Activated T-cell treated with anti-CD3 and anti-CD28 coated beads for 1 hour (primary cell): ENCODE measurements around the gene C1orf210.

Experiments
- DNase-seq: peaks from one replicate; pipeline ENCODE4 v3.0.0-alpha.2; 2020; ENCODE audit warnings: low read depth

C1orf210 gene

DNA sequence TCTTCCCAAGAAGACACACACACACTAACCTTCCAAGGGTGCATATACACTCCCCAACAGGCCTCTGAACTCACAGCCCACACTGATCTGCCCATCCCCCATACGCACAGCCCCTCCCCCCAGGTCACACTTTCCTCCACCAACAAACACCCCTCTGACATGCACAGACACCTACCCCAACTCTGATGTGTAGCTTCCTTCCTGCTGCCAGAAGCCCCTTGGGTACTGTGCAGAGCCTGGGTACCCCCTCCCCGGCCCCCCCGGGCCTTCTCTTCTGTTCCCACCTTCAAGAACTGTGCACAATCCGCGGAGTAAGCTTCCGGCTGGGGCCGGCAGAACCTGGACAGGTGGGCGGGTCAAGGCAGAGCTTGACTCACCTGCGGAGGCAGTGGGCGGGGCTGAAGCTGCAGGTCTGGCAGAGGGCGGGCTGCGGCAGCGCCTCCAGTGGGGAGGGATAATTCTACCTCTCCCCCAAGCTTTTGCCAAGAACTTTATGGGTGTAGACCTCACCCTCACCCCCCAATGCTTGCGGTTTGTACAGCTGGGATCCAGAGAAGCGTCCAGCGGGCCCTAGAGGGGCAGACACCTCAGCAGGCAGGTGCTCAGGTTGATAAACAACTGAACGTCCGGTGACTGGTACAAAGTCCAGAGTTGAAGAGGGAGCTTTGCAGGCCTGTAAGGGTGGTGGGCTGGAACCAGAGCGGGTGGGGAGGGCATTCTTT lies at the start of gene C1orf210:
TSS of gene C1orf210 (minus strand) at position 313 of the 722 bp plus-strand sequence. CDS start 2,311 bp downstream, outside the sequence.
- no peak for DNase-seq

DNA sequence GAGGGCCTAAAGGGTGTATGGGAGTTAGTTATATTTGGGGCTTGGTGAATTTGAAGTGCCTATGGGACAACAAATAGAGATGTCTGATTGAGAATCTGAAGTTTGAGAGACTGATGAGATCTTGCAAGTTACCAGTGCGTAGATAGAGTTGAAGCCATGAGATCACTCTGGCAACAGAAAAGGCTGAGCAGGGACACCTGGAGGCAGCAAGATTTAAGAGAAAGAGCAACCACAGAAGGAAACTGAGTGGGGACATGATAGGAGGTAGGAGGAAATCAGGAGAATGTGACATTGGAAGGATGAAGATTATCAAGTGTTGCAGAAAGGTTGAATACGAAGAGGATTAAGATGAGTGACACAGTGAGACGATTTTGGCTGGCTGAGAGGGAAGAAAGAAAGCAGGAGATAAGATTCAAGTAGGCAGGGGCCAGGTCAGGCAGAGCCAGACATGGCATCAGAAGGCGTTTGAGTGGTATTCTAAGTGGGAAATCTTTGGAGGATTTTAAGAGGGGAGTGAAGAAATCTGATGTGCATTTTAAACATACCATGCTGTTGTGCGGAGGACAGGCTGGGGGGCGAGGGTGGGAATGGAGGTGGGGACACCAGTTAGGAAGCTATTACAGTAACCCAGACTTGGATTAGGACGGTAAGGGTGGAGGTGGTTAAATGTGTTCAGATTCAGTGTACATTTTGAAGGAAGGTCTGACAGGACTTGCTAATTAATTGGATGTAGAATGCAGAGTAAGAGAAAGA lies 49.2 kb upstream of the C1orf210 start:
- no peak for DNase-seq

GRCh38 chr1:43331688-43332087 lies 46.3 kb upstream of the C1orf210 start:
- no peak for DNase-seq

- no peak for DNase-seq
Observed at GRCh38 chr1:43329995-43330751, 44.8 kb upstream of the C1orf210 start.

GRCh38 chr1:43327549-43328292 lies 42.3 kb upstream of the C1orf210 start:
- no peak for DNase-seq

DNA sequence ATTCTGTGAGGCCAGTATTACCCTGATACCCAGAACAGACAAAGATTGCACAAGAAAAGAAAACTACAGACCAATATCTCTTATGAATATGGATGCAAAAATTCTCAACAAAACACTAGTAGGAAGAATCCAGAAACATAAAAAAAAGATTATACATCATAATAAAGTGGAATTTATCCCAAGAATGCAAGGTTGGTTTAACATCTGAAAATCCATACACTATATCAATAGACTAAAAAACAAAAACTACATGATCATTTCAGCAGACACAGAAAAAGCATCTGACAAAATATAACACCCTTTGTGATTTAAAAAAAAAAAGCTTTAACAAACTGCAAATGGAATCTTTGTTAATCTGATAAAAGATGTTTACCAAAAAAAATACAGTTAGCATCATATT lies 40.0 kb upstream of the C1orf210 start:
- DNase-seq = no peak

DNA sequence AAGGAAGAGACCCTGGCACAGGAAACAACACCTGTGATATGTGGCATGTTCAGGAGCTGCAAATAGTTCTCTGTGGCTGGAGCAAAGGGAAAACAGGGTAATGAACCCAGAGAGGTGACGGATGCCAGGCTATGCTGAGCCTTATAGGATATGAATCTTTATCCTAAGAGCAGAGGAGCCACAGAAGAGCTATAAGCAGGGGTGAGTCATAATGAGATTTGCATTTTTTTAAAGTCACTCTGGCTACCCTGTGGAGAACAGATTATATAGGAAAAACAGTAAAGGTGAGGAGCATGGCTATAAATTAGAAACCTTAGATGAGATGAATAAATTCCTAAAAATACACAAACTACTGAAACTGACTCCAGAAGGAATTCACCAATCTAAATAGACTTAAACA lies 39.4 kb upstream of the C1orf210 start:
- no peak for DNase-seq

GRCh38 chr1:43322506-43322905 lies 37.1 kb upstream of the C1orf210 start:
- DNase-seq = no peak

GRCh38 chr1:43321331-43321891 lies 36.0 kb upstream of the C1orf210 start:
- DNase-seq = no peak

DNA sequence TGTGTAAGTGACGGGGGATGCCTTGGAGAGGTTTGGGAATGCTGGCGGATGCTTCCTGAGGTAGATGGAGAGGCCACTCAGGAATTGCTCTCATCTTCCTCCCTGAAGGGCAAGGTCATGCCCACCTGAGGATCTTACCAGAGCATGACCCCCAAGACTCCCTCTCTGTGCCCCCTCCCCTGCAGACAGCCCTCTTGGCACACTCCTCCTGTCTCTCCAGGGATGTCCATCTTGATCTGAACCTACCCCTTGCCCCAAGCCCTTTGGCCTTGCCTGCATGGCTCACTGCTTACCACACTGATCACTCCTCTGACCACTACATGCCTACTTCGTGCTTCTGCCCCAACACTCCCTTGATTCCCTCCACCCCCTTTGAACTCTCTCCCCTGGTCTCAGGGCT lies 34.4 kb upstream of the C1orf210 start:
- DNase-seq = no peak

GRCh38 chr1:43319288-43319687 lies 33.9 kb upstream of the C1orf210 start:
- DNase-seq = no peak

DNA sequence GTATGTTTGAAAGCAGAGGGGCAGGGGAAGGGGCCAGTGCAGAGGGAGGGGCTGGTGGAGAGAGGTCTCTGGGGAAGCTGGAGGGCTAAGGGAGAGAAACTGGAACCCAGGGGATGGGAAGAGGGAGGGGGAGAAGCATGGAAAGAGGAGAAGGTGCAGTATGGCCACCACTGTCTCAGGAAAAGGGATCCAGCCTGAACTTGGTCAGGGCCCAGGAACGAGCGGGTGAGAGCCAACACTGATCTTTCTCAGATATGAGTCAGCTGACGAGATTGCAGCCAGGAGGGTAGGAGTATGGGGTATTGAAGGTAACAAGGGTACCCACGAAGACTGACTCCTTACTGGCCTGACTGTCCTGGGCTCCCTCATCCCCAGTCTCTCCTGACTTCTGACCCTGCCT lies 33.5 kb upstream of the C1orf210 start:
- no peak for DNase-seq

DNA sequence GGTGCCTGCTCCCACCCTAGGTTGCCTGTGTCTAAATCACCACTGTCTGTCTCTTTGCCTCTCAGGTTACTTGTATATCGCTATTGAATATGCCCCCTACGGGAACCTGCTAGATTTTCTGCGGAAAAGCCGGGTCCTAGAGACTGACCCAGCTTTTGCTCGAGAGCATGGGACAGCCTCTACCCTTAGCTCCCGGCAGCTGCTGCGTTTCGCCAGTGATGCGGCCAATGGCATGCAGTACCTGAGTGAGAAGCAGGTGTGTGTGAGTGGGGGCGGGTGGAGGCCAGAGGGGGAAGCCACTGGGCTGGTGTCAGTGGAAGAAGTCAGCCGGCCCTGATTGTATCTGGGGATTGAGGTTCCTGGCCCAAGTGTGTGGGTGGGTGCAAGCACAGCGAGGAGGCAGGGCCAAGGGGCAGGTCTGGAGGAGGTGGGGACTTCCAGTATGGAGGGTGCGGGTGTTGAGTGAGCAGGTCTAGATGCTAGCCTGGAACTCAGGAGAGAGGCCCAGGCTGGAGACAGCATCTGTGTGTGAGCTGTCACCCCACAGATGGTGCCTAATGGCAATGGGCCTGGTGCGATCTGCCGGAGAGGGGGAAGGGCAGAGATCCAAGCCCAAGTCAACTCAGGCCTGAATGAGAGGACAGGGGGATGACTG lies 32.6 kb upstream of the C1orf210 start:
- no peak for DNase-seq

GRCh38 chr1:43316738-43317520 lies 31.5 kb upstream of the C1orf210 start:
- no peak for DNase-seq

DNA sequence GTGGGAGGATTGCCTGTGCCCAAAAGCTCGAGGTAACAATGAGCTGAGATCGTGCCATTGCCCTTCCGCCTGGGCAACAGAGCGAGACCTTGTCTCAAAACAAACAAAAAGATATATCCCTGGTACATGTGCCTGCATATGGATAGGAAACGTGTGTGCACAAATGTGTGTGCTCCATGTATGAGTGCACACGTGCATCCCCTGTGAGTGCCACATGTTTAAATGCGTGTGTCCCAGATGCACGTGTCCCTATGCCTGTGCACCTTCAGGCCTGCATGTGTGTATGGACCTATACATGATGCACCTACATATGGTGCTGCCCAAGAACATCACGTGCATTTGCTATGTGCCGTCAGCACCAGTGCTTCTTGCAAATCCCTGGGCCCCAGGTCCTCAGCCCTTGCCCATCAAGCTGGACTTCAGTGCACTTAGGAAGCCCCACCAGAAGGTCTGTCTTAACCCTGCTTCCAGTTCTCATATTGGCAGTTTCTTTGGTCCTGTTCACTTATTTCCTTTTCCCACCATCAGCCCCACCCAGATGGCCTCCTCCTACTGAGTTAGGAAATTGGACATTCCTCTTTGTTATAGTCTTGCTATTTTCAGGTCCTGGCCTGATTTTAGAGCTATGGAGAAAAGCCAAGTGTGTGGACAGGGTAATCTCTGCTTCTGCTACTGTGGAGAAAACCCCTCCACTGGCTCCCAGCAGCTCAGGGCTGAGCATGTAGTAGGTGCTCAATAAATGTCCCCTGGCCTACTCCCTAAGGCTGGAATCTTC lies 30.8 kb upstream of the C1orf210 start:
- DNase-seq = no peak

- DNase-seq = no peak
Observed at GRCh38 chr1:43315481-43315880, 30.1 kb upstream of the C1orf210 start.

DNA sequence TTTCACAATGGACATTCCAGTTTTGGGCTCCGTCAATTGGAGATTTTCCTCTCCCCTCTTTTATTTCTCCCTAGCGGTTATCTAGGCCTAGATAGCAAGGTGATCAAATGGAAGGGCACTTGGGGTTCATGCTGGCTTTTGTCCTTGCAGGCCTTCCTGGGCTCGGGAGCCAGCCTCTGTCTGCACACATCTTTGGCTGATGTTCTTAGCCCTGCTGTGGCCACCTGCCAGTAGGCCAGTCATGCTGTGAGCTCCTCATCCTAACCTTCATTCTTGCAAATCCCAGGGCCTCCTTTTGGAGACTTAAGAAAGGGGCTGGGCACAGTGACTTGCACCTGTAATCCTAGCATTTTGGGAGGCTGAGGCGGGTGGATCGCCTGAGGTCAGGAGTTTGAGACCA lies 28.9 kb upstream of the C1orf210 start:
- no peak for DNase-seq

GRCh38 chr1:43313771-43314170 lies 28.4 kb upstream of the C1orf210 start:
- no peak for DNase-seq

DNA sequence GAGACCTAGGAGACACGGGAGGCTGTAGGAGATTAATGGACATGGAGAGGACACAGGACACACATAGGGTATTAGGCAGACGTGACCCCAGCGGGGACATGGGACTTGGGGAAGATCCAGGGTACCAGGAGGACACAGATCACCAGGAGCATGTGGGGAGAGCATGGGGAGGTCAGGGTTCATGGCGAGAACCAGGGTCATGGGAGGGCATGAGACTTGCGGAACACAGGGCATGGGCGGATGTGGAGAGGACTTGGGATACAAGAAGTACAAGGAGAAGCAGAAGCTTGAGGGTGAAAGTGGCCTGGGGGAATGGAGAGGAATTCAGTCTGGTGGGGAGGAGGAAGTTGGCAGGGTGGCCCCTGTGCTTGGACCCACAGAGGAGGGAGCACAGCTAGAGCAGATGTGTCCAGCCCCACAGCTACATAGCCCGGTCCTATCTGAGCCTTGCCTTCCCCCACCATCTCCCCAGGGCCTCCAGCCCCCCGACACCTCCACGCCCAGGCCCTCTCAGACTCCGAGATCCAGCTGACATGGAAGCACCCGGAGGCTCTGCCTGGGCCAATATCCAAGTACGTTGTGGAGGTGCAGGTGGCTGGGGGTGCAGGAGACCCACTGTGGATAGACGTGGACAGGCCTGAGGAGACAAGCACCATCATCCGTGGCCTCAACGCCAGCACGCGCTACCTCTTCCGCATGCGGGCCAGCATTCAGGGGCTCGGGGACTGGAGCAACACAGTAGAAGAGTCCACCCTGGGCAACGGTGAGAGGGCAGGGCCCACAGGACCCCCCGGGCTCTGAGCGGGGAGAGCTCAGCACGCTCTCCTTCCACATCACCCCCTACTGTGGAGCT lies 27.5 kb upstream of the C1orf210 start:
- no peak for DNase-seq
